ENCODE results near the gene XAF1.

- no peak for TF ChIP-seq CTCF (optimal IDR thresholded peaks at IDR 0.05 in 1 of 3, IDR thresholded peaks at IDR 0.05 in 1 of 3, conservative IDR thresholded peaks at IDR 0.05 in 1 of 3; ENCODE audit: extremely low read depth in 1 of 3, insufficient read depth in 2 of 3, low read length in 3 of 3)
- TF ChIP-seq EZH2 (IDR thresholded peaks at IDR 0.05; ENCODE audit: low read length): no peak
Observed at GRCh38 chr17:6768447-6768846, 12.6 kb downstream of the XAF1 start.

Data from keratinocyte (primary cell).